Esophagus muscularis mucosa (tissue), 4 donors: ENCODE measurements around the gene RETREG1. TPM values are rescaled to one million over a fixed set of nuclear protein-coding genes. Genes with fewer than 3 reads are reported as not detected.
"Not testable (repeated sequence)": the region's sequence is repeated elsewhere in the genome, so short reads cannot be mapped to it uniquely, and the experiment has no call there.

Source experiments
- DNase-seq: peaks from one replicate; pipeline ENCODE4 v3.0.0-alpha.2; 2017; ENCODE audit errors: extremely low spot score
- H3K27ac ChIP-seq, 4 donors: fragments of 200-600 bp; sonication (generic); replicated peaks in 1 of 4; 1 replicate in 3 of 4; 2 replicates in 1 of 4; pipeline ENCODE4 v1.5.1; 2016 to 2019; ENCODE audit warnings: mild to moderate bottlenecking in 1 of 4
- H3K27me3 ChIP-seq, 4 donors: fragments of 200-600 bp; sonication (generic); one replicate each; pipeline versions ENCODE4 v1.5.1 to v1.6.0; 2016 to 2019
- H3K36me3 ChIP-seq, 4 donors: fragments of 200-600 bp; sonication (generic); one replicate each; pipeline ENCODE4 v1.5.1; 2016 to 2019
- H3K4me1 ChIP-seq, 4 donors: fragments of 200-600 bp; sonication (generic); one replicate each; pipeline ENCODE4 v1.5.1; 2016 to 2019
- H3K4me3 ChIP-seq, 4 donors: fragments of 200-600 bp; sonication (generic); 1 replicate in 2 of 4; 2 replicates in 2 of 4; pipeline ENCODE4 v1.5.1; 2016 to 2019; ENCODE audit warnings: mild to moderate bottlenecking in 4 of 4, moderate library complexity in 1 of 4
- H3K9me3 ChIP-seq, 4 donors: fragments of 200-600 bp; sonication (generic); 1 replicate in 3 of 4; 2 replicates in 1 of 4; pipeline ENCODE4 v1.5.1; 2016 to 2019
- EP300 ChIP-seq: sonication (generic); formaldehyde crosslinking; IDR thresholded peaks from one replicate; pipeline ENCODE4 v1.6.1; 2017; ENCODE audit warnings: antibody characterized with exemption
- POLR2A ChIP-seq: fragments of 450-650 bp; IDR thresholded peaks from one replicate; pipeline ENCODE4 v1.6.1; 2017; ENCODE audit warnings: antibody characterized with exemption, moderate library complexity, mild to moderate bottlenecking, low read depth
- POLR2AphosphoS5 ChIP-seq, 2 donors: sonication (generic); formaldehyde crosslinking; IDR thresholded peaks; one replicate each; pipeline ENCODE4 v1.6.1; 2017; ENCODE audit warnings: antibody characterized with exemption in 2 of 2
- WGBS: methylation state at CpG from one replicate; pipeline ENCODE4 v1.1.5; 2018; 5-methylcytosine and 5-hydroxymethylcytosine counted together
- intact Hi-C: fragments of 100-400 bp; cut with DNase I; formaldehyde crosslinking; loops from one replicate; pipeline ENCODE4 v1.15.1; 2023
- total RNA-seq, 4 donors: library from RNA; depleted of rRNA; stranded (reverse); fragments of >200 nt; gene quantifications; one replicate each; pipeline versions ENCODE4 v1.1.0 to v1.2.1, GENCODE V29; 2016
- TF ChIP-seq, protein P1 (sequence below), 3 experiments: fragments of 200-600 bp in 2 of 3; fragments of 450-650 bp in 1 of 3; sonication (generic) in 2 of 3; IDR thresholded peaks; one replicate each; pipeline ENCODE4 v1.5.1; 2017 to 2019; ENCODE audit warnings: antibody characterized with exemption in 3 of 3, mild to moderate bottlenecking in 2 of 3, moderate library complexity in 1 of 3

Gene RETREG1
- total RNA-seq, 4 donors from 2014 or later = 7.5 to 13.0 (median 10.3) TPM

DNA sequence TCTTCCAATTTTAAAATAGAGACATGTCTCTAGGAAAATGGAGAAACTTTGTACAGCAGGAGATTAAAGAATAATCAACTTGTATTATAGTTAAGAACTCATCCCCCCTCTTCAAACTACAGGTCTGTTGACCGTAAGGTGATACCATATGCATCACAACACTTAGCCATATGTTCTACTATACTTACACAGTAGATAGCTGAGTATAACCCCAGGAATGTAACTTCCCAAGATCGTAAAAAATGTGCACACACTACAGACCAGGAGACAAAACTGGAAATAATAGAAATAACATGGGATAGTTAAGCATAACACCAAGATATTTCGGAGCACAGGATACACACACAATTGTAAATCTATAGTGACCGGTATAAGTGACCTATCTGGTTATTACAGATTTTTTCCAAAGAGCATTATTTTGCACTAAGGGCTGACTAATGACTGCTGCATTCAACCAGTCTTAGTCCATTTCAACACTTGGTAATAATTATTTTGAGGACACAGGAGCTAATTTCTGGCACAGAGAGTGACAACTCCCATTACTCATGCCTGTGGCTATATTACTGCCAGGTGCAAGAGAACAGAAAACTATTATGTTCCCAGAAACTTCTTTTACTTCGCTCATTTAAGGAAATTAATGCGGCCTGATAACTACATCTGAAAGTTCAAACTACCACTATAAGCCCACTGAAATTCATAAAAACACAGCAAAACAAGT is 135.8 kb downstream of the RETREG1 start:
- Histone ChIP-seq H3K9me3 (no peaks in the 10 kb centered on the region), H3K27ac (no peak overlapping the region), H3K4me3 (no peak overlapping the region), H3K36me3 (peaks cover 0 to 16% (median 0%) of the 10 kb centered on the region in 4 donors), H3K4me1 (no peaks in the 10 kb centered on the region), H3K27me3 (no peaks in the 10 kb centered on the region)
- TF ChIP-seq EP300 (no peak), POLR2AphosphoS5 (IDR thresholded peaks at IDR 0.05) (no peak), POLR2A (no peak)
- TF ChIP-seq, protein P1, sequence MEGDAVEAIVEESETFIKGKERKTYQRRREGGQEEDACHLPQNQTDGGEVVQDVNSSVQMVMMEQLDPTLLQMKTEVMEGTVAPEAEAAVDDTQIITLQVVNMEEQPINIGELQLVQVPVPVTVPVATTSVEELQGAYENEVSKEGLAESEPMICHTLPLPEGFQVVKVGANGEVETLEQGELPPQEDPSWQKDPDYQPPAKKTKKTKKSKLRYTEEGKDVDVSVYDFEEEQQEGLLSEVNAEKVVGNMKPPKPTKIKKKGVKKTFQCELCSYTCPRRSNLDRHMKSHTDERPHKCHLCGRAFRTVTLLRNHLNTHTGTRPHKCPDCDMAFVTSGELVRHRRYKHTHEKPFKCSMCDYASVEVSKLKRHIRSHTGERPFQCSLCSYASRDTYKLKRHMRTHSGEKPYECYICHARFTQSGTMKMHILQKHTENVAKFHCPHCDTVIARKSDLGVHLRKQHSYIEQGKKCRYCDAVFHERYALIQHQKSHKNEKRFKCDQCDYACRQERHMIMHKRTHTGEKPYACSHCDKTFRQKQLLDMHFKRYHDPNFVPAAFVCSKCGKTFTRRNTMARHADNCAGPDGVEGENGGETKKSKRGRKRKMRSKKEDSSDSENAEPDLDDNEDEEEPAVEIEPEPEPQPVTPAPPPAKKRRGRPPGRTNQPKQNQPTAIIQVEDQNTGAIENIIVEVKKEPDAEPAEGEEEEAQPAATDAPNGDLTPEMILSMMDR (IDR thresholded peaks at IDR 0.05) = no peak
- intact Hi-C loops = loop anchor here (10.0 kb wide), 1 partner anchor 184 kb away; no protein-coding TSS in a partner anchor
- DNase-seq = no peak
- 95% methylated on average over 6 of the region's 6 CpGs for WGBS

DNA sequence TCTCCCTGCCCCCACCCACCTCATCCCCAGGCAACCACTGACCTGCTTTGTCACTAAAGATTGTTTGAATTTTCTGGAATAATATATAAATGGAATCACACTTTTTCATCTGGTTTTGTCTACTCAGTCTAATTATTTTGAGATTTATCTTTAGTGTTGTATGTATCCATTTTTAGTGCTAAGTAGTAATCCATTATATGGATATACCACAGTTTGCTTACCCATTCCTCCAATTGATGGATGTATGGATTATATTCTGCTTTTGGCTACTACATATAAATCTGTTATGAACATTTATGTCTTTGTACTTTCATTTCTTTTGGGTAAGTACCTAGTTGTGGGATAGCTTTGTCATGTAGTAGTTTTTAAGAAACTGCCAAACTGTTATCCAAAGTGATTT is 136.7 kb downstream of the RETREG1 start:
- intact Hi-C loops = loop anchor here (10.0 kb wide), 1 partner anchor 185 kb away; no protein-coding TSS in a partner anchor
- no peak for DNase-seq
- peaks cover 0 to 16% (median 0%) of the 10 kb centered on the region in 4 donors for H3K36me3 ChIP-seq

DNA sequence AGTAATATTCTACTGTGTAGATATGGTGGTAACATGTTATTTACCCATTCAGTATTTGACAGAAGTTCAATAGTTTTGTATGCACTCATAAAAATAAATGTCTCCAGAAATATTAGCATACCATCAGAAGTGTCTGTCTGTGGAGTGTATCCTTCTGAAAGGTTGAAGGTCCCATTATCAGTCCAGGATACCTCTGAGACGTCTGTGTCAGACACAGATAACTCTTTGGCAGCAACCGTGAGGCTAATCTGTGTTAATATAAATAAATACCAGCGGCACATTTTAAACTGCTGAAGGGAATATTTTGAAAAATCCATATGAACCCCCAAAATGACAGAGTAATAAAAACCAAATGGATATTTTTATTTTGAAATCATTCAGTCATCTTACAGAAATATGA is 139.3 kb downstream of the RETREG1 start:
- 47% methylated on average over 3 of the region's 3 CpGs for WGBS
- peaks cover 0 to 16% (median 0%) of the 10 kb centered on the region in 4 donors for H3K36me3 ChIP-seq
- H3K27ac ChIP-seq = no peak overlapping the region
- H3K4me1 ChIP-seq = no peaks in the 10 kb centered on the region
- intact Hi-C loops = no loop called here
- no peak overlapping the region for H3K4me3 ChIP-seq
- TF ChIP-seq EP300 (no peak), POLR2AphosphoS5 (IDR thresholded peaks at IDR 0.05) (no peak), POLR2A (no peak)
- TF ChIP-seq, protein P1 (IDR thresholded peaks at IDR 0.05) = no peak
- H3K27me3 ChIP-seq = no peaks in the 10 kb centered on the region
- no peak for DNase-seq
- H3K9me3 ChIP-seq = no peaks in the 10 kb centered on the region

More for the DNA sequence above, 136.7 kb downstream of the RETREG1 start:
- no peaks in the 10 kb centered on the region for H3K9me3 ChIP-seq
- no peak overlapping the region for H3K27ac ChIP-seq
- H3K4me3 ChIP-seq = no peak overlapping the region
- H3K4me1 ChIP-seq = no peaks in the 10 kb centered on the region
- no peak for TF ChIP-seq EP300
- TF ChIP-seq POLR2AphosphoS5 (IDR thresholded peaks at IDR 0.05) = no peak
- TF ChIP-seq, protein P1 (IDR thresholded peaks at IDR 0.05) = no peak
- H3K27me3 ChIP-seq = no peaks in the 10 kb centered on the region

DNA sequence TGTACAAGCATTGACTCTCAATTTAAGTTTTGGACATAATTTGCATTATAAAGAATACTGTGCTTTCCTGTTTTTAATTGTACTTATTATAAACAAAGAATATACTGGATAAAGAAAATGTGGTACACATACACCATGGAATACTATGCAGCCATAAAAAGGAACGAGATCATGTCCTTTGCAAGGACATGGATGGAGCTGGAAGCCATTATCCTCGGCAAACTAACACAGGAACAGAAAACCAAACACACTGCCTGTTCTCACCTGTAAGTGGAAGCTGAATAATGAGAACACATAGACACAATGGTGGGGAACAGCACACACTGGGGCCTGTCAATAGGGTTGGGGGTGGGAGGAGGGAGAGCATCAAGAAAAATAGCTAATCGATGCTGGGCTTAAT is 140.4 kb downstream of the RETREG1 start:
- H3K27me3 ChIP-seq, H3K27ac ChIP-seq, intact Hi-C loops, H3K4me3 ChIP-seq, H3K4me1 ChIP-seq, H3K9me3 ChIP-seq, DNase-seq: not testable (repeated sequence)
- 99% methylated on average over 3 of the region's 3 CpGs for WGBS
- peaks cover 0 to 16% (median 0%) of the 10 kb centered on the region in 4 donors for H3K36me3 ChIP-seq

DNA sequence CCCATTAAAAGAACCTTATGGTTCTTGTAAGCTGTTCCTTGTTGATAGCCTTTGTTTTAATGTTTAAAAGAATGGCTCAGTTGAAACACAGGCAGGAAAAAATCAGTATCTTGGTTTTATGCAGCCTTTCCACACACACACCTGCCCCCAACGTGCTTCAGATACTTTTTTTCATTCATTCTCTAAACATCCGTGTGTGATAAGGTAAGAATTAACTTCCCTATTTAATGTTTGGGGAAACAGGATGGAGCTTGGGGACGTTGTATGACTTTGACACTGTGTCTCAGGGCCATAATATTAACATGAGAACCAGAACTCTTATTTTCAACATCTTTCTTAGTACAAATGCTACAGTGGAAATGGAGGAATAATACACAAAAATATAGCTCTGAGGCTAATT is 145.4 kb downstream of the RETREG1 start:
- Histone ChIP-seq H3K4me3 (no peak overlapping the region), H3K27me3 (no peaks in the 10 kb centered on the region), H3K36me3 (peaks cover 0 to 3% (median 0%) of the 10 kb centered on the region in 4 donors), H3K4me1 (peaks cover 16 to 22% (median 19%) of the 10 kb centered on the region in 4 donors), H3K9me3 (no peaks in the 10 kb centered on the region), H3K27ac (no peak overlapping the region)
- intact Hi-C loops = no loop called here
- 66% methylated on average over 3 of the region's 3 CpGs for WGBS
- TF ChIP-seq POLR2AphosphoS5 (IDR thresholded peaks at IDR 0.05) (no peak), POLR2A (no peak), EP300 (no peak)
- TF ChIP-seq, protein P1 (IDR thresholded peaks at IDR 0.05) = no peak
- no peak for DNase-seq
